Hepatocyte (in vitro differentiated cells): ENCODE results near the gene EDARADD. TPM values are rescaled to one million over a fixed set of nuclear protein-coding genes. Genes with fewer than 3 reads are reported as not detected.

Source experiments
- DNase-seq: peaks from one replicate; pipeline ENCODE4 v3.0.0-alpha.2; 2016; ENCODE audit warnings: low spot score
- H2AFZ ChIP-seq: fragments of 200-600 bp; sonication (generic); 2 replicates; pipeline ENCODE4 v1.6.0; 2016; ENCODE audit warnings: antibody characterized with exemption, mild to moderate bottlenecking
- H3K27ac ChIP-seq: fragments of 200-600 bp; sonication (generic); 2 replicates; pipeline ENCODE4 v1.5.1; 2016; ENCODE audit warnings: mild to moderate bottlenecking
- H3K27me3 ChIP-seq: fragments of 200-600 bp; sonication (generic); 2 replicates; pipeline ENCODE4 v1.6.1; 2016
- H3K36me3 ChIP-seq: fragments of 200-600 bp; sonication (generic); replicated peaks from 2 replicates; pipeline ENCODE4 v1.5.1; 2016; ENCODE audit warnings: low read depth; ENCODE audit not compliant: insufficient read depth
- H3K4me1 ChIP-seq: fragments of 200-600 bp; sonication (generic); 2 replicates; pipeline ENCODE4 v1.5.1; 2016; ENCODE audit warnings: mild to moderate bottlenecking, moderate library complexity; ENCODE audit not compliant: insufficient read depth
- H3K4me2 ChIP-seq: fragments of 200-600 bp; sonication (generic); 2 replicates; pipeline ENCODE4 v1.6.0; 2016
- H3K4me3 ChIP-seq: fragments of 200-600 bp; sonication (generic); 2 replicates; pipeline ENCODE4 v1.5.1; 2016; ENCODE audit warnings: mild to moderate bottlenecking
- H3K79me2 ChIP-seq: fragments of 200-600 bp; sonication (generic); 2 replicates; pipeline ENCODE4 v1.6.0; 2017; ENCODE audit warnings: mild to moderate bottlenecking
- H3K9me2 ChIP-seq: fragments of 200-600 bp; sonication (generic); replicated peaks from 2 replicates; pipeline ENCODE4 v1.6.0; 2017; ENCODE audit warnings: mild to moderate bottlenecking; ENCODE audit not compliant: insufficient read depth
- H3K9me3 ChIP-seq: fragments of 200-600 bp; sonication (generic); 2 replicates; pipeline ENCODE4 v1.5.1; 2016; ENCODE audit warnings: low read depth, mild to moderate bottlenecking
- H4K20me1 ChIP-seq: fragments of 200-600 bp; sonication (generic); 2 replicates; pipeline ENCODE4 v1.6.0; 2016; ENCODE audit warnings: mild to moderate bottlenecking; ENCODE audit not compliant: insufficient read depth, poor library complexity, severe bottlenecking
- CTCF ChIP-seq: fragments of 200-600 bp; sonication (generic); IDR thresholded peaks from 2 replicates; pipeline ENCODE4 v1.5.1; 2016; ENCODE audit warnings: antibody characterized with exemption, mild to moderate bottlenecking; ENCODE audit not compliant: poor library complexity
- EZH2 ChIP-seq: fragments of 200-600 bp; sonication (generic); IDR thresholded peaks from 2 replicates; pipeline ENCODE4 v1.6.1; 2016; ENCODE audit warnings: antibody characterized with exemption, mild to moderate bottlenecking, borderline replicate concordance
- EZH2phosphoT487 ChIP-seq: fragments of 200-600 bp; sonication (generic); IDR thresholded peaks from one replicate; pipeline ENCODE4 v1.6.1; 2018; ENCODE audit warnings: antibody characterized with exemption, mild to moderate bottlenecking, low read depth, moderate library complexity; ENCODE audit not compliant: unreplicated experiment, severe bottlenecking
- WGBS: methylation state at CpG from one replicate; pipeline ENCODE4 v1.1.6; 2016; ENCODE audit warnings: low lambda C conversion rate; ENCODE audit errors: missing lambda C conversion rate; 5-methylcytosine and 5-hydroxymethylcytosine counted together
- polyA plus RNA-seq: library from polyadenylated mRNA; unstranded; fragments of >200 nt; fragmentation: Nextera tagmentation; extraction: Ambion mirVana; gene quantifications from 2 replicates; pipeline ENCODE4 v1.2.1, GENCODE V29; 2016
- total RNA-seq: library from RNA; depleted of rRNA; stranded (reverse); fragments of >200 nt; gene quantifications from 2 replicates; pipeline ENCODE4 v1.2.3, GENCODE V29; 2014

Gene EDARADD
- total and polyA plus RNA-seq, 2 experiments from 2014 or later: 1.7 to 4.5 TPM

GRCh38 chr1:236508593-236509027, 114.5 kb downstream of the EDARADD start:
- Histone ChIP-seq H3K4me1 (peaks cover 6% of the 10 kb centered on the region), H3K4me2 (no peak overlapping the region), H3K27me3 (no peaks in the 10 kb centered on the region), H3K9me2 (no peaks in the 10 kb centered on the region), H3K27ac (no peak overlapping the region), H4K20me1 (no peaks in the 10 kb centered on the region), H3K4me3 (no peak overlapping the region), H2AFZ (no peak overlapping the region), H3K79me2 (no peaks in the 10 kb centered on the region), H3K36me3 (no peaks in the 10 kb centered on the region), H3K9me3 (no peaks in the 10 kb centered on the region)
- TF ChIP-seq CTCF (no peak), EZH2phosphoT487 (no peak)
- 92% methylated on average over 6 of the region's 6 CpGs for WGBS
- no peak for DNase-seq

DNA sequence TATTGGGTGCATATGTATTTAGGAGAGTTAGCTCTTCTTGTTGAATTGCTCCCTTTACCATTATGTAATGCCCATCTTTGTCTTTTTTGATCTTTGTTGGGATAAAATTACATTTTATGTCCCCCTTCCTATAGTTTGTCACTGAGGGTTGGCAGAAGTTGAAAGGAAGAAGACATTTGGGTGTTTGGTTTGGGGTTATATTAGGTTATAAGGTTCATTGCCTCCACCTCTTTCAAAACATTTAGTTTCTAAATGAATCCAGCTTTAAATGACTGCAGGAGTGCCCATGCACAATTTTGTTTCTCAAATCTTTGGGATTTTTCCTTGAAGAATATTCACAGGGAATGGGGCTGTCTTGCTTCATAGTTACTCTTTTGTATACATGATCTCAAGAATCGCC, 115.1 kb downstream of the EDARADD start:
- no peaks in the 10 kb centered on the region for H3K9me2 ChIP-seq
- no peak for DNase-seq
- H3K27me3 ChIP-seq: no peaks in the 10 kb centered on the region
- H3K9me3 ChIP-seq: no peaks in the 10 kb centered on the region
- no peak overlapping the region for H3K27ac ChIP-seq
- no peak overlapping the region for H3K4me2 ChIP-seq
- WGBS: 96% methylated on average over 1 of the region's 1 CpG
- H3K79me2 ChIP-seq: no peaks in the 10 kb centered on the region
- H3K4me3 ChIP-seq: no peak overlapping the region
- peaks cover 5% of the 10 kb centered on the region for H3K4me1 ChIP-seq
- TF ChIP-seq CTCF (no peak), EZH2phosphoT487 (no peak), EZH2 (no peak)
- no peaks in the 10 kb centered on the region for H4K20me1 ChIP-seq
- no peak overlapping the region for H2AFZ ChIP-seq
- H3K36me3 ChIP-seq: no peaks in the 10 kb centered on the region

GRCh38 chr1:236509647-236510401, 115.7 kb downstream of the EDARADD start:
- no peaks in the 10 kb centered on the region for H3K9me2 ChIP-seq
- no peak for TF ChIP-seq CTCF
- no peak for TF ChIP-seq EZH2
- TF ChIP-seq EZH2phosphoT487: no peak
- no peaks in the 10 kb centered on the region for H3K79me2 ChIP-seq
- H2AFZ ChIP-seq: no peak overlapping the region
- H3K4me2 ChIP-seq: no peak overlapping the region
- H3K9me3 ChIP-seq: no peaks in the 10 kb centered on the region
- no peaks in the 10 kb centered on the region for H3K27me3 ChIP-seq
- no peak overlapping the region for H3K27ac ChIP-seq
- 67% methylated on average over 8 of the region's 8 CpGs for WGBS
- peaks cover 5% of the 10 kb centered on the region for H3K4me1 ChIP-seq
- no peaks in the 10 kb centered on the region for H3K36me3 ChIP-seq
- DNase-seq: peak; percentile 29
- no peak overlapping the region for H3K4me3 ChIP-seq
- H4K20me1 ChIP-seq: no peaks in the 10 kb centered on the region
